ENCODE measurements around the gene TRIOBP. TPM values are rescaled to one million over a fixed set of nuclear protein-coding genes. Genes with fewer than 3 reads are reported as not detected.

TRIOBP gene
- total and polyA plus RNA-seq, 2 donors (not counting 3 experiments of a cell fraction or from before 2014, with no cell fraction given), result 60.6 to 104 TPM

DNA sequence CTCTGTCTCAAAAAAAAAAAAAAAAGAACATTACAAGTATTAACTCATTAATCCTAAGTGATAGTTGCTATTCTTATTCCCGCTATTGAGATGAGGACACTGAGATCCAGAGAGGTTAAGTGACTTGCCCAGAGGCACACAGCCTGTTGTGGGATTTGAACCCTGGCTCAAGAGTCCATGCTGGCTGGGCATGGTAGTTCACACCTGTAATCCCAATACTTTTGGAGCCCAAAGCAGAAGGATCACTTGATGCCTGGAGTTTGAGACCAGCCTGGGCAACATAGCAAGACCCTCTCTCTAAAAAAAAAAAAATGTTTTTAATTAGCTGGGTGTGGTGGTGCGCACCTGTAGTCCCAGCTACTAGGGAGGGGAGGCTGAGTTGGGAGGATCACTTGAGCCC is 115.0 kb downstream of the TRIOBP start:
- Histone ChIP-seq H3K27me3 (ENCODE audit: control insufficient read depth in 2 of 2, insufficient read depth in 2 of 2, low read length in 2 of 2) (no peaks in the 10 kb centered on the region), H3K79me2 (ENCODE audit: control insufficient read depth, insufficient read depth, low read length) (no peaks in the 10 kb centered on the region), H3K9me1 (replicated peaks; ENCODE audit: control insufficient read depth, extremely low read depth, insufficient read depth, low read length) (no peaks in the 10 kb centered on the region), H4K20me1 (replicated peaks; ENCODE audit: control insufficient read depth, extremely low read depth, insufficient read depth, low read length) (no peaks in the 10 kb centered on the region), H3K4me3 (replicated peaks in 1 of 3; ENCODE audit: insufficient read depth in 1 of 3, low read depth in 1 of 3, low read length in 3 of 3) (no peak overlapping the region), H3K9me3 (replicated peaks; ENCODE audit: control insufficient read depth, insufficient read depth, low read length) (no peaks in the 10 kb centered on the region), H3K4me2 (ENCODE audit: insufficient read depth, low read length) (no peak overlapping the region), H3K9ac (replicated peaks; ENCODE audit: extremely low read depth, insufficient read depth, low read length) (no peak overlapping the region), H3K36me3 (ENCODE audit: control insufficient read depth in 2 of 2, extremely low read depth in 1 of 2, insufficient read depth in 2 of 2, low read length in 2 of 2) (peaks cover 0 to 4% of the 10 kb centered on the region in 2 experiments), H2AFZ (ENCODE audit: low read depth, low read length) (no peak overlapping the region), H3K27ac (ENCODE audit: insufficient read depth, low read depth, low read length) (no peak overlapping the region), H3K4me1 (ENCODE audit: control insufficient read depth, extremely low read depth, insufficient read depth, low read length) (peaks cover 8% of the 10 kb centered on the region)
- DNase-seq (ENCODE audit: low read depth, low spot score) (no peak), FAIRE-seq (no peak)
- intact Hi-C loops (cut with micrococcal nuclease), result no loop called here
- no peak for TF ChIP-seq POLR2A (IDR thresholded peaks at IDR 0.05; ENCODE audit: low read depth, low read length)
- no peak for TF ChIP-seq JUN (IDR thresholded peaks at IDR 0.05; ENCODE audit: borderline replicate concordance, insufficient read depth, insufficient read length, low read depth)
- no peak for TF ChIP-seq GATA2 (IDR thresholded peaks at IDR 0.05; ENCODE audit: insufficient read depth, insufficient read length, low read depth, low read length)
- BruUV-seq (replicated peaks), result no TSS peak
- ChIA-PET POLR2A (no interaction called here), CTCF (no interaction called here)
- dilution Hi-C loops (cut with MboI; ENCODE audit: extremely low pct_ligation_motif_present, low sequenced_read_pairs), result no loop called here

DNA sequence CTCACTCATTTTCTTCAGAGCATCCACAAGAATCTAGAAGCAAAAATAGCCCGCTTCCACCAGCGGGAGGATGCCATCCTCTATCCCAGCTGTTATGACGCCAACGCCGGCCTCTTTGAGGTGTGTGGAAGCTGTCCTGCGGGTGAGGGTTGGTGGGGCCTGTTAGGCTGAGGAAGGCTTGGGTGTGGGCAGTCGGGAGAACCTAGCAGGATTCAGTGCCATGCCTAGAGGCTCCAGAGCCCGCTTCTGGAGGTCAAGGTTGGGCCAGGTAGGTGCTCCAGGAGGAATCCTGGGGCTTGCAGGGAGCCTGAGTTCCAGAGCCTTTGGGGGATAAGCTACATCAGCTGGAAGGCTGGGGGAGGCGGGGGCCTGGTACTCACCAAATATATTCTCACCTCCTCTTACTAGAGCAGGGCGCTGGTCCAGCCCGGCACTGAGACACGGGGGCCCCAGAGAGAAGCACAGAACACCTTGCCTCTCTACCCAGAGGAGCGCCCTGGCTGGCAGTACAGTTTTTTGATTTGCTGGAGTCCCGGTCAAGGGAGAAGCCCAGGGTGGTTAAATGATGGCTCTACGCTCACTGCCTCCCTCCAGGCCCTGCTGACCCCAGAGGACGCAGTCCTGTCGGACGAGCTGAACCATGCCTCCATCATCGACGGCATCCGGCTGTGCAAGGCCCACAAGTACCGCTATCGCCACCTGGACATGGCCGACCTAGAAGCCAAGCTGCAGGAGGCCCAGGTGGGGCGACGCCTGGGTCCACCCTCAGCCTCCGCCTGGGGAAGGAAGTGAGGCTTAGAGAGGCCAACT is 116.2 kb downstream of the TRIOBP start:
- Histone ChIP-seq H3K4me1 (ENCODE audit: control insufficient read depth, extremely low read depth, insufficient read depth, low read length) (peaks cover 8% of the 10 kb centered on the region), H3K79me2 (ENCODE audit: control insufficient read depth, insufficient read depth, low read length) (no peaks in the 10 kb centered on the region), H3K9me3 (replicated peaks; ENCODE audit: control insufficient read depth, insufficient read depth, low read length) (no peaks in the 10 kb centered on the region), H3K9ac (replicated peaks; ENCODE audit: extremely low read depth, insufficient read depth, low read length) (no peak overlapping the region), H3K4me2 (ENCODE audit: insufficient read depth, low read length) (no peak overlapping the region), H3K27me3 (ENCODE audit: control insufficient read depth in 2 of 2, insufficient read depth in 2 of 2, low read length in 2 of 2) (no peaks in the 10 kb centered on the region), H4K20me1 (replicated peaks; ENCODE audit: control insufficient read depth, extremely low read depth, insufficient read depth, low read length) (no peaks in the 10 kb centered on the region), H3K9me1 (replicated peaks; ENCODE audit: control insufficient read depth, extremely low read depth, insufficient read depth, low read length) (no peaks in the 10 kb centered on the region), H3K4me3 (replicated peaks in 1 of 3; ENCODE audit: insufficient read depth in 1 of 3, low read depth in 1 of 3, low read length in 3 of 3) (no peak overlapping the region), H2AFZ (ENCODE audit: low read depth, low read length) (no peak overlapping the region), H3K36me3 (ENCODE audit: control insufficient read depth in 2 of 2, extremely low read depth in 1 of 2, insufficient read depth in 2 of 2, low read length in 2 of 2) (peaks cover 0 to 4% of the 10 kb centered on the region in 2 experiments), H3K27ac (ENCODE audit: insufficient read depth, low read depth, low read length) (no peak overlapping the region)
- ChIA-PET CTCF (interaction anchor here (1.2 kb wide), 1 partner anchor 50 kb away, joined by 4 read pairs; no protein-coding TSS in a partner anchor), POLR2A (no interaction called here)
- DNase-seq (ENCODE audit: low read depth, low spot score) (no peak), FAIRE-seq (no peak)
- no TSS peak for BruUV-seq (replicated peaks)
- dilution Hi-C loops (cut with MboI; ENCODE audit: extremely low pct_ligation_motif_present, low sequenced_read_pairs), result no loop called here
- TF ChIP-seq JUN (IDR thresholded peaks at IDR 0.05; ENCODE audit: borderline replicate concordance, insufficient read depth, insufficient read length, low read depth), result no peak
- no peak for TF ChIP-seq FOS (IDR thresholded peaks at IDR 0.05; ENCODE audit: borderline replicate concordance, insufficient read depth, low read length)
- TF ChIP-seq POLR2AphosphoS5 (IDR thresholded peaks at IDR 0.05; ENCODE audit: insufficient read depth, low read depth, low read length), result no peak
- no peak for TF ChIP-seq EZH2 (IDR thresholded peaks at IDR 0.05; ENCODE audit: borderline replicate concordance, low read depth, low read length, severe bottlenecking)
- TF ChIP-seq, protein P1, sequence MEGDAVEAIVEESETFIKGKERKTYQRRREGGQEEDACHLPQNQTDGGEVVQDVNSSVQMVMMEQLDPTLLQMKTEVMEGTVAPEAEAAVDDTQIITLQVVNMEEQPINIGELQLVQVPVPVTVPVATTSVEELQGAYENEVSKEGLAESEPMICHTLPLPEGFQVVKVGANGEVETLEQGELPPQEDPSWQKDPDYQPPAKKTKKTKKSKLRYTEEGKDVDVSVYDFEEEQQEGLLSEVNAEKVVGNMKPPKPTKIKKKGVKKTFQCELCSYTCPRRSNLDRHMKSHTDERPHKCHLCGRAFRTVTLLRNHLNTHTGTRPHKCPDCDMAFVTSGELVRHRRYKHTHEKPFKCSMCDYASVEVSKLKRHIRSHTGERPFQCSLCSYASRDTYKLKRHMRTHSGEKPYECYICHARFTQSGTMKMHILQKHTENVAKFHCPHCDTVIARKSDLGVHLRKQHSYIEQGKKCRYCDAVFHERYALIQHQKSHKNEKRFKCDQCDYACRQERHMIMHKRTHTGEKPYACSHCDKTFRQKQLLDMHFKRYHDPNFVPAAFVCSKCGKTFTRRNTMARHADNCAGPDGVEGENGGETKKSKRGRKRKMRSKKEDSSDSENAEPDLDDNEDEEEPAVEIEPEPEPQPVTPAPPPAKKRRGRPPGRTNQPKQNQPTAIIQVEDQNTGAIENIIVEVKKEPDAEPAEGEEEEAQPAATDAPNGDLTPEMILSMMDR (IDR thresholded peaks at IDR 0.05; ENCODE audit: extremely low read depth in 1 of 2, insufficient read depth in 1 of 2, low read depth in 1 of 2, low read length in 2 of 2), result no peak
- no peak for TF ChIP-seq MYC (IDR thresholded peaks at IDR 0.05; ENCODE audit: low read depth, low read length)
- TF ChIP-seq, protein P2, sequence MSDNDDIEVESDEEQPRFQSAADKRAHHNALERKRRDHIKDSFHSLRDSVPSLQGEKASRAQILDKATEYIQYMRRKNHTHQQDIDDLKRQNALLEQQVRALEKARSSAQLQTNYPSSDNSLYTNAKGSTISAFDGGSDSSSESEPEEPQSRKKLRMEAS (IDR thresholded peaks at IDR 0.05; ENCODE audit: insufficient read depth, insufficient read length), result no peak
- no peak for TF ChIP-seq GATA2 (IDR thresholded peaks at IDR 0.05; ENCODE audit: insufficient read depth, insufficient read length, low read depth, low read length)
- no peak for TF ChIP-seq POLR2A (IDR thresholded peaks at IDR 0.05; ENCODE audit: low read depth, low read length)
- intact Hi-C loops (cut with micrococcal nuclease), result no loop called here

Measured in endothelial cell of umbilical vein (primary cell).